Stimulated activated CD8-positive, alpha-beta memory T cell treated with anti-CD3 and anti-CD28 coated beads, Interleukin-7, amount 100 ng/mL, for 24 hours (primary cell): ENCODE measurements around the gene ATP9A.

Experiments
- DNase-seq: peaks from one replicate; pipeline ENCODE4 v3.0.0-alpha.2; 2020; ENCODE audit warnings: low read depth

Gene ATP9A

DNA sequence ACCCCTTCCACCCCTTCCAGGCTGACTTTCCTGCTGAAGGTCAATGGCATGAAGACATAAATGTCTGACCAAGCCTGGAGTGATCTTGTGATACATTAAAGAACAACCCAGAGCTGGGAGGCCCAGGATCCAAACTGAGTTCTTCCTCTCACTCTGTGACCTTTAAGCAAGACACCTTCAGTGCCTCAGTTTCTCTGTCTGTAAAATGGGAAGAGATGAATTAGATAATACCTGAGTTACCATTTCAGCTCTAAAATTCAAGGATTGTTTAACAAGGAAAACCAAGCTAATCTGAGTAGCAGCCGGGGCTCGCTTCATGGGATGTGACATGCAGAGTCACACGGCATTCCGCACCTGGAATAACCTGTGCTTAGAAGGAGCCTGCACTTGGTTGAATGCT lies 218.7 kb downstream of the ATP9A start:
- no peak for DNase-seq

- DNase-seq = no peak
These were observed 220.2 kb downstream of the ATP9A start for GRCh38 chr20:51547951-51548350.
